Mesenteric fat pad (tissue), 1 donor: ENCODE results near the gene TNFAIP2. TPM values are rescaled to one million over a fixed set of nuclear protein-coding genes. Genes with fewer than 3 reads are reported as not detected.
"Not testable (repeated sequence)": the region's sequence is repeated elsewhere in the genome, so short reads cannot be mapped to it uniquely, and the experiment has no call there.

ENCODE experiments used
- DNase-seq: peaks from one replicate; pipeline ENCODE4 v3.0.0-alpha.2; 2020; ENCODE audit warnings: low spot score
- total RNA-seq: library from RNA; stranded (reverse); fragmentation: NEBNext Ultra II Directional; extraction: Animal tissue kit (Norgen Biotek cat#: 25700); gene quantifications from one replicate; pipeline ENCODE4 v1.2.1, GENCODE V29; 2021
- donor health status: DM: yes; HTN: yes; CAD: no.

Gene TNFAIP2
- total RNA-seq, 1 donor from 2014 or later, result 211 TPM

DNA sequence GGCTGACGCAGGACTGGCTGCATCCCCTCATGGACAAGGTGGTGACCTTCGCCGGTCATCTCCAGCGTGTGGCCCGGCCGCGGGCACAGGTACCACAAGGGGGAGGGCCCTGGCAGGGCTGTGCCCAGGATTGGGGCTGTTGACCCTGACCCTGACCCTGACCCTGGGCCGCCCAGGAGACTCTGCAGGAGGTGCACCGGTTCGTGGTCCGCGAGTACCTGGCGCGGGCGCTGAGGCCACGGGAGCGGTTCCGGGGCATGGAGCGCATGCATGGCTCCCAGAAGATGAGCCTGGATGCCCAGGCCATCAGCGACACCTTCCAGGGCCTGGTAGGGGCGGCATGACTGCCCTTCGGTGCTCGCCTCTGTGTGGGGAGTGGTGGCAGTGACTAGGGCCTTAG, 15.8 kb upstream of the TNFAIP2 start:
- DNase-seq, result no peak

- DNase-seq, result no peak
Measured at GRCh38 chr14:103107941-103108748, 15.1 kb upstream of the TNFAIP2 start.

DNA sequence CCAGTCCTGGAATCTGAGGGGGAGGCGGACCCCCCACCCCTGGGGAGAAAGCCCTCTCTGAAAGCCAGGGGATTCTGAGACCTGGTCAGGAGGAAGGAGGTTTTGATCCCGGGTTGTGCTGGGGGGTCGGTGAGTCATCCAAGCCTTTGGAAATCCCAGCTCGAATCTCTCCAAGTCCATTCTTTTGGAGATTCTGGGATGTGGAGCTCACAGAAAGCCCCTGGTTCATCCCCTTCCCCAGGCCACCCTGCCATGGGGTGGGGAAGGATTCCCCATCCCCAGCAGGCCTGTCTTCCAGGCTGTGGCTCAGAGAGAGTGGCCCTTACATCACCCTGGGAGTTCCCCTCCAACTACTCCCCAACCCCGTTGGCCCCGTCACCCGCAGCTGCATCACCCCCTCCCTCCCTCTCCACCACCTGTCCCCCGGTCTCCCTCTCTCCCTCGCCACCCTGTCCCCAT, 14.5 kb upstream of the TNFAIP2 start:
- no peak for DNase-seq

DNA sequence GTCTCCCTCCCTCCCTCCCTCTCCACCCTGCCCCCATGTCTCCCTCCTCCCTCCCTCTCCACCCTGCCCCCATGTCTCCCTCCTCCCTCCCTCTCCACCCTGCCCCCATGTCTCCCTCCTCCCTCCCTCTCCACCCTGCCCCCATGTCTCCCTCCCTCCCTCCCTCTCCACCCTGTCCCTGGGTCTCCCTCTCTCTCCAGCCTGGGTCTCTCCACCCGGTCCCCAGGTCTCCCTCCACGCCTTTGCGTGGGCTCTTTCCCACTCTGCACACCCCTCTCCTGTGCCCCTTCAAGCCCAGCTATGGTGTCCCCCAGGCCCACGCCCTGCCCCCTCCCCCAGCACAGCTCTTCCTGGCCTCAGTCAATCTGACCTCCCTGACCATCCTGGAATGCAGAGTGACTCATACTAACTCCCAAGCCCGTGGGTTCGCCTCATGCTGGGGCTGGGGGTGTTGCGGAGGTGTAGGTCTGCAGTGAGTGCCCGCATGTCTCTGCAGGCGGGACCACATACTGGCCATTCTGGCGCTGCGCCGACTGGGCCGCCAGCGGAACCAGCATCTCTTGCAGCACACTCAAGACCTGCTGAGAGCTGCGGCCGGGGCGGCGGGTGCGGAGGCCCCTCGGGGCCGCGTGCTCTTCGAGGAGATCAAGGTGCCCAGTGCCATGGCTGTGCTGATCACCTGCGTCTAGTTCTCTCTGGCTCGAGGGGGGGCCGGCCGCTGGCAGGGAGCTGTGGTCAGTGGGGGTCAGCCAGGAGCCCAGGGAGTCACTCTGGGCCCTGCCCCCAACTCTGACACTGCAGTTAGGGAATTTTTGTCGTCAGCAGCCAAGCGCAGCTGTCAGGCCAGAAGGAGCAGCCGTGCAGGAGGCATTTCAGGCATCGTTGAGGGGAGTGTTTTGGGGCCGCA, 13.5 kb upstream of the TNFAIP2 start:
- DNase-seq, result no peak

DNA sequence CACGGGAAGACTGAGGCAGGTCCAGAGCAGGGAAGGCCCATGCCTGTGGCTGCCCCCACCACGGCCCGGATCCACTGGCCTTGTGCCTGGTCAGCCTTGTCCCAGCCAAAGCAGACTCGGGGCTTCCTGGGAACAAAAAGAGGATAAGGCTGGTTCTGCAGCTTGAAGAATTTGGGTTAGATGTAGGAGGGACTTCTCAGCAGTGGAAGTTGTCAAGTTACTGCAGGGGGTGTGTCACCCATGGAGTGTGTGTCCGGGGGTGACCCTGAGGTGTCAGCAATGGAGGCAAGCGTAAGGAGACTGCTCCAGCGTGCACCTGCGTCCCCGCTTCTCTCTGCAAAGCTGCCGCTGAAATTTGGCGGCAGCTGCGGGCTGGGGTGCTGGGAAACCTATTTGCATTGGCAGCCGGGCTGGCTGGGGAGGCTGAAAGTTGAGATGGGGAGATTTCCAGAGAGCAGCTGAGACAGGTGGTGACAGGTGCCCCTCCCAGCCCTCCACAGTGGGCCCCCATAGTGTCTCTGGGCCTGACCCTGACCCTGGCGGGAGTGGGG, 12.5 kb upstream of the TNFAIP2 start:
- DNase-seq, result no peak

DNA sequence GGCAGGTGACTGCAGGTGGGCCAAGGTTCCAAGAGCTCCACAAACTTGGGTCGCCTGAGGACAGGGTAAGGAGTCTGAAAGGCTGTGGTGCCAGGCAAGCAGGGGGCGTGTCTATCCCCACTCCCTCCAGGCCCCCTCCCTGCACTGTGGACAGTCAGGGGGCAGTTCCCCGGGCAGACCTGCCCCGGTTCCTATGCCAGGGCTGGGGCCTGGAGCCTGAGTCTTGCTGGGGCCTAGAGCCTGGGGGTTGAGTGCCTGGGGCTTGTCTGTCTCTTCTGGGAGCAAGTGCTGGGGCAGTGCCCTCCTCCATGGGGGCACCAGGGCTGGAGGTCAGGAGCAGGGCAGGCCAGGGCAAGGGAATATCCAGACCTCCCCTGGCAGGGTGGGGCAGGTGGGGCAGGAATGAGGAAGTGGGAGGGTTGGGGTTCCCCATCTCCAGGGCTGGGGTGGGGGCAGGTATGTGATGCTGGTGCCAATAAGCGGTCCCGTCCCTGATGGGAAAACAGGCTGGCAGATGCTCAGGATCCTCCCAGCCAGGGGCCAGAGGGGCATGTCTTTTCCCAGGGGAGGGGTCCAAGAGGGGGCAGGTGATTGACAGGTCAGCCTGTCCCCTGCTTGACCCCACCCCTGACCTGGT, 11.9 kb upstream of the TNFAIP2 start:
- no peak for DNase-seq

GRCh38 chr14:103112400-103113243, 10.6 kb upstream of the TNFAIP2 start:
- no peak for DNase-seq

DNA sequence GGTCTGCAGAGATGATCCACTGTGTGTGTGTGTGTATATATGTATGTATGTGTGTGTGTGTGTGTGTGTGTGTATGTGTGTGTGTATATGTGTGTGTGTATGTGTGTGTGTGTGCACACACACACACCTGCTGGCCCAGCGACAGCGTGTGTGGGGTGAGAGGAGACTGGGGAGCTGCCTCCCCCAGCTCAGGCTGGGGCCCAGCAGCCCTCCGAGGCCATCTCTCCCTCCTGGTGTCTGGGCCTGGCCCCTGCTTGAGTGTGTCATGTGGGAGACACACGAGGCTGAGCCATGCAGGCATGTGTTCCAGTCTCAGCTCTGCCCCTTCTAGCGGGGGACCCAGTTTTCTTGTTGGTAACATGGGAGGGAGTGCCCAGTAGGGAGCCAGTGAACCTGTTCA, 10.0 kb upstream of the TNFAIP2 start:
- DNase-seq, result no peak

DNA sequence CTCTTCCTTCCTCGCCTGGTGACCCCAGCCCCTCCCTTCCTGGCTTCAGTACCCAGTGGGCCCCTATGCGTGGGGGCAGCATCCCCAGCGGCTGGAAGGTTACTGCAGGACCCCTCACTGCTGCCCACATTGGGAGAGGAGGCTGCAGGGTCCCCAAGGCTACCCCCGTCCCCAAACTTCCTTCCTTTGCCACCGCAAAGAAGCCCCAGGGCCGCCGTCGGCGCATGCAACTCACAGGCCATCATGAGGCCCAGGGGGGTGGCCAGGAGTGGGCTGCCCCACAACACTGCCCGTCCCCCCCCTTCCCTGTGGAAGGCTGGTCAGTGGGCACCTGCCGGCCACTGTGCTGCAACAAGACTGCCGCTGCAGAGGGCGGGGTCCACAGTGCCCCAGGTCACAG, 9.5 kb upstream of the TNFAIP2 start:
- no peak for DNase-seq

DNA sequence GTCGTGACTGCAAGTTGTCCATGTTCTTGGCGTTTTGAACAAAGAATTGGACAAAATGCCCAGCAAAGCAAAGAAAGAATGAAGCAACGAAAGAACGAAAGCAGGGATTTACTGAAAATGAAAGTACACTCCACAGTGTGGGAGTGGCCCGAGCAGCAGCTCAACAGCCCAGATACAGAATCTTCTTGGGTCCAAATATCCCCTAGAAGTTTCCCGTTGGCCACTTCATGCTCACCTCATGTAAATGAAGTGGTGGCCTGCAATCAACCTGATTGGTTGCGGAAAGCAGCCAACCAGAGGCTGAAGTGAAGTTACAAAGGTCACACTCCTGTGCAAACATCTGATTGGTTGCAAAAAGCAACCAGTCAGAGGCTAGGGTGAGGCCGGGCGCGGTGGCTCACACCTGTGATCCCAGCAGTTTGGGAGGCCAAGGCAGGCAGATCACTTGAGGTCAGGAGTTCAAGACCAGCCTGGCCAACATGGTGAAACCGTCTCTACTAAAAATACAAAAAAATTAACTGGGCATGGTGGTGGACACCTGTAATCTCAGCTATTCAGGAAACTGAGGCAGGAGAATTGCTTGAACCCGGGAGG, 8.1 kb upstream of the TNFAIP2 start:
- DNase-seq, result not testable (repeated sequence)

- DNase-seq, result no peak
Measured at GRCh38 chr14:103115845-103116572, 7.3 kb upstream of the TNFAIP2 start.

- no peak for DNase-seq
Measured at GRCh38 chr14:103116636-103117035, 6.6 kb upstream of the TNFAIP2 start.

DNA sequence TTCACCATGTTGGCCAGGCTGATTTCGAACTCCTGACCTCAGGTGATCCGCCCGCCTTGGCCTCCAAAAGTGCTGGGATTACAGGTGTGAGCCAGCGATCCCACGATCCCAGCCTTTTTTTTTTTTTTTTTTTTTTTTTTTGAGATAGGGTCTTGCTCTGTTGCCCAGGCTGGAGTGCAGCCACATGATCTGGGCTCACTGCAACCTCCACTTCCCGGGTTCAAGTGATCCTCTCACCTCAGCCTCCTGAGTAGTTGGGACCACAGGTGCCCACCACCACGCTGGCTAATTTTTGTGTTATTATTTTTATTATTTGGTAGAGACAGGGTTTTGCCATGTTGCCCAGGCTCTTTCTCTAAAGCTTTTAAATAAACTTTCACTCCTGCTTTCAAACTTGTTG, 5.8 kb upstream of the TNFAIP2 start:
- DNase-seq, result not testable (repeated sequence)

- DNase-seq, result no peak
Measured at GRCh38 chr14:103118018-103118662, 5.1 kb upstream of the TNFAIP2 start.

DNA sequence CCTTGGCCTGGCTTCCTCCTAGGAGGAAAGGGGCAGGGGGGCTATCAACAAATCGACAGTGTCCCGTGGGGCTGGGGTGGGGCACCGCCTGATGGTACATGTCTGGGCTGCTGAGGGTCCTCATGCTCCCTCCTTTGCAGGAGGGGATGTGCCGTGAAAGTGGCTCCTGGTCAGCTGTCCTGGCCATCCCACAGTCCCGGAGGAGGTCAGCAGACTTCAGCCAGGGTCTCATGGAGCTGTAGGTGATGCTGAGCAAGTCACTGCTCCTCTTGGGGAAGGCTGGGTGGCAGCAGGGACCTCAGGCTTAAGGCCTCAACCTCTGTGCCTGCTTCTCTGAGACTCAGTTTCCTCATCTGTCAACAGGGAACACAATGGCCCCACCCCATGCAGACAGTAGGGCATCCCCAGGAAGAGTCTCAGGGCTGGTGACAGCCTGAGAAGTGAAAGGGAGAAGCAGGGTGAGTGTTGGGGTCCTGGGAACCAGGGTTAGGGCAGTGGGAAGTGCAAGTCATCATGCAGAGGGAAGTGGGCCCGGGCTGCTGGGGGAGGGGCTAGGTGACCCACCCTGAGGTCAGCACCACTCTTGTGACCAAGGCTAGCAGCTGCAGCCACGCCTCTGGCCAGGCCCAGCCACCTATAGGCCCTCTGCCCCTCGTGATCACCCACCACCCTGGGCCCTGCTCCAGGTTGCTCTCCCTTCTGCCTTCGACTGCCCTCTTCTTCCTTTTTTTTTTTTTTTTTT, 4.4 kb upstream of the TNFAIP2 start:
- DNase-seq, result no peak

GRCh38 chr14:103119527-103119926, 3.7 kb upstream of the TNFAIP2 start:
- not testable (repeated sequence) for DNase-seq

DNA sequence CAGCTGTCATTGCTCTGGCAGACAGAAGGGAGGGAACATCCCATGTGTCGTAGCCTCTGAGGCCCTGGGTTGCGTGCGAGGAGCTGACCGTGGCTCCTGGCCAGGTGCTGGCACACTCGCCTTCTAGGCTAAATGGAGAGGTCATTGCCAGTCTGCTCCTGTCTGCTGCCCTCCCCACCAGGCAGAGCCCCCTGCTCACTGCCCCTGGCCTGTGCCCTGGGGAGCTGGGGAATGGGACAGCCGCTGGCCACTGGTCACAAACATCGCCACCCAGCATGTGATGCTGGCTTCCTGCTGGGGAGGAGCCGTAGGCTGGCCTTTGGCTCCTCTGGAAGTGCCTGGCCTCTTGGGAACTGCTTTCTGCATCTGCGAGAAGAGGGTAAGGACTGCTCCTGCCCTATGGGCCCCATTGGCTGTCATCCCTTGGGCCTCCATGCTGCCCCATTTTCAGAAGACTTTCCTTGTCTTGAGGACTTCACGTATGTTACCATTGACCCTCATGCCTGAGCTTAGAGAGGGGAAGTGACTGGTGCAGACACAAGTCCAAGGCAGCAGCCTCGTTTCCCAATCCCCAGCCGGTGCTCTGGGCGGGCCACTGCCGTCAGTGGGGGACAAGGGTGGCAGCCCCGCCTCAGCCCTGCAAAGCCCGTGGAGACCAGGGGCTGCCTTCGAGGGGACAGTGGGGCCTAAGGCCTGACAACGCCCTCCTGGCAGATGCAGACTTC, 2.0 kb upstream of the TNFAIP2 start:
- DNase-seq, result no peak
